GM23338 (cell line): ENCODE results near the gene CLASRP. TPM values are rescaled to one million over a fixed set of nuclear protein-coding genes. Genes with fewer than 3 reads are reported as not detected.

ENCODE experiments used
- ATAC-seq: fragments of 200-7000 bp; cut with Tn5 transposase; 3 replicates; pipeline ENCODE4 v1.9.1; 2020
- DNase-seq: peaks from one replicate; pipeline ENCODE4 v3.0.0-alpha.2; 2015; ENCODE audit warnings: low spot score
- H2AFZ ChIP-seq: fragments of 200-600 bp; sonication (generic); 2 replicates; pipeline ENCODE4 v1.8.0; 2016; ENCODE audit warnings: antibody characterized with exemption, mild to moderate bottlenecking, moderate library complexity
- H3F3A ChIP-seq: fragments of 200-600 bp; sonication (generic); replicated peaks from 2 replicates; pipeline ENCODE4 v1.8.0; 2017; ENCODE audit warnings: antibody characterized with exemption, mixed run types, low read depth
- H3K27ac ChIP-seq: fragments of 200-600 bp; sonication (generic); 2 replicates; pipeline ENCODE4 v1.6.1; 2016; ENCODE audit warnings: low read depth
- H3K27me3 ChIP-seq: fragments of 200-600 bp; sonication (generic); 2 replicates; pipeline ENCODE4 v1.8.0; 2016; ENCODE audit warnings: mild to moderate bottlenecking, mixed run types, moderate library complexity; ENCODE audit not compliant: insufficient read depth
- H3K36me3 ChIP-seq: fragments of 200-600 bp; sonication (generic); 2 replicates; pipeline ENCODE4 v1.8.0; 2016; ENCODE audit warnings: mild to moderate bottlenecking; ENCODE audit not compliant: insufficient read depth
- H3K4me1 ChIP-seq: fragments of 200-600 bp; sonication (generic); 2 replicates; pipeline ENCODE4 v1.8.0; 2016; ENCODE audit warnings: mild to moderate bottlenecking, moderate library complexity; ENCODE audit not compliant: insufficient read depth
- H3K4me2 ChIP-seq: fragments of 200-600 bp; sonication (generic); 2 replicates; pipeline ENCODE4 v1.7.1; 2017; ENCODE audit warnings: mixed run types
- H3K4me3 ChIP-seq: fragments of 200-600 bp; sonication (generic); 2 replicates; pipeline ENCODE4 v1.6.1; 2016; ENCODE audit warnings: mixed run types
- H3K79me2 ChIP-seq: fragments of 200-600 bp; sonication (generic); replicated peaks from 2 replicates; pipeline ENCODE4 v1.8.0; 2017; ENCODE audit warnings: mild to moderate bottlenecking; ENCODE audit not compliant: insufficient read depth
- H3K9me2 ChIP-seq: fragments of 200-600 bp; sonication (generic); 2 replicates; pipeline ENCODE4 v1.8.0; 2017; ENCODE audit not compliant: insufficient read depth
- H4K20me1 ChIP-seq: fragments of 200-600 bp; sonication (generic); replicated peaks from 2 replicates; pipeline ENCODE4 v1.8.0; 2017; ENCODE audit warnings: mild to moderate bottlenecking; ENCODE audit not compliant: insufficient read depth
- H3K27ac Mint-ChIP-seq: 2 replicates; pipeline ENCODE4 v1.8.0; 2020; ENCODE audit warnings: inconsistent platforms, mild to moderate bottlenecking, moderate library complexity, mixed read lengths
- H3K27me3 Mint-ChIP-seq: 3 replicates; pipeline ENCODE4 v1.8.0; 2022; ENCODE audit warnings: low read depth, mild to moderate bottlenecking, moderate library complexity, mixed read lengths, inconsistent platforms; ENCODE audit not compliant: insufficient read depth, poor library complexity
- H3K36me3 Mint-ChIP-seq: 3 replicates; pipeline ENCODE4 v1.8.0; 2021; ENCODE audit warnings: low read depth, mild to moderate bottlenecking, inconsistent platforms, moderate library complexity, mixed read lengths
- H3K4me1 Mint-ChIP-seq: 3 replicates; pipeline ENCODE4 v1.8.0; 2020; ENCODE audit warnings: mild to moderate bottlenecking, inconsistent platforms, mixed read lengths
- H3K4me3 Mint-ChIP-seq: 3 replicates; pipeline ENCODE4 v1.8.0; 2021; ENCODE audit warnings: moderate library complexity, mild to moderate bottlenecking, inconsistent platforms, mixed read lengths
- H3K9me3 Mint-ChIP-seq: 3 replicates; pipeline ENCODE4 v1.8.0; 2020; ENCODE audit warnings: moderate library complexity, mild to moderate bottlenecking, inconsistent platforms, mixed read lengths
- CREB1 ChIP-seq: fragments of 250-450 bp; sonication (Bioruptor Pico); IDR thresholded peaks from 2 replicates; pipeline ENCODE4 v1.5.0; 2020; ENCODE audit warnings: low read depth, mild to moderate bottlenecking, moderate library complexity
- CTCF ChIP-seq, 2 experiments: fragments of 200-600 bp in 1 of 2; sonication (generic) in 1 of 2; conservative IDR thresholded peaks; 2 replicates each; pipeline versions ENCODE4 v1.5.1 to v1.6.1; 2016 to 2017; ENCODE audit warnings: antibody characterized with exemption in 2 of 2, low read depth in 2 of 2, mild to moderate bottlenecking in 2 of 2, moderate library complexity in 1 of 2
- ETS1 ChIP-seq: IDR thresholded peaks from 2 replicates; pipeline ENCODE4 v1.6.1; 2016; ENCODE audit warnings: antibody characterized with exemption
- EZH2 ChIP-seq: fragments of 200-600 bp; sonication (generic); IDR thresholded peaks from one replicate; pipeline ENCODE4 v1.8.0; 2017; ENCODE audit warnings: antibody characterized with exemption, mild to moderate bottlenecking, low read depth; ENCODE audit not compliant: unreplicated experiment
- EZH2phosphoT487 ChIP-seq: fragments of 200-600 bp; sonication (generic); IDR thresholded peaks from one replicate; pipeline ENCODE4 v1.8.1; 2018; ENCODE audit warnings: antibody characterized with exemption; ENCODE audit not compliant: unreplicated experiment
- JUNB ChIP-seq: IDR thresholded peaks from one replicate; pipeline ENCODE4 v1.6.1; 2016; ENCODE audit warnings: antibody characterized with exemption; ENCODE audit not compliant: unreplicated experiment
- NANOG ChIP-seq: IDR thresholded peaks from 2 replicates; pipeline ENCODE4 v1.6.1; 2016; ENCODE audit warnings: antibody characterized with exemption, borderline replicate concordance
- POLR2AphosphoS5 ChIP-seq: IDR thresholded peaks from 2 replicates; pipeline ENCODE4 v1.6.1; 2016; ENCODE audit warnings: antibody characterized with exemption, low read depth
- REST ChIP-seq: IDR thresholded peaks from one replicate; pipeline ENCODE4 v1.6.1; 2018; ENCODE audit warnings: antibody characterized with exemption; ENCODE audit not compliant: unreplicated experiment
- STAT1 ChIP-seq: IDR thresholded peaks from one replicate; pipeline ENCODE4 v1.6.1; 2016; ENCODE audit warnings: antibody characterized with exemption; ENCODE audit not compliant: unreplicated experiment
- ZNF114 ChIP-seq: fragments of 250-450 bp; sonication (Bioruptor Pico); IDR thresholded peaks from 2 replicates; pipeline ENCODE4 v1.5.0; 2020; ENCODE audit warnings: mild to moderate bottlenecking, moderate library complexity
- ZNF331 ChIP-seq: fragments of 250-450 bp; sonication (Bioruptor Pico); IDR thresholded peaks from 2 replicates; pipeline ENCODE4 v1.5.0; 2020; ENCODE audit warnings: low read depth, mild to moderate bottlenecking, moderate library complexity
- ZNF462 ChIP-seq: fragments of 250-450 bp; sonication (Bioruptor Pico); IDR thresholded peaks from 2 replicates; pipeline ENCODE4 v1.5.0; 2020; ENCODE audit warnings: mild to moderate bottlenecking, moderate library complexity
- polyA plus RNA-seq: library from polyadenylated mRNA; unstranded; fragments of >200 nt; fragmentation: Nextera tagmentation; extraction: Ambion mirVana; gene quantifications from 2 replicates; pipeline ENCODE4 v1.2.1, GENCODE V29; 2016
- total RNA-seq: library from RNA; depleted of rRNA; stranded (reverse); fragments of >200 nt; shearing (Covaris generic); gene quantifications from 2 replicates; pipeline ENCODE4 v1.2.3, GENCODE V29; 2014

CLASRP gene
- total and polyA plus RNA-seq, 2 experiments from 2014 or later = 27.1 to 78.7 TPM

GRCh38 chr19:45117671-45118070 is 78.8 kb downstream of the CLASRP start:
- H3K27me3 ChIP-seq = no peaks in the 10 kb centered on the region
- no peaks in the 10 kb centered on the region; the same call in 2 of the 3 replicates for H3K36me3 Mint-ChIP-seq
- H3K4me1 Mint-ChIP-seq = peaks cover 14% of the 10 kb centered on the region
- TF ChIP-seq STAT1 (no peak), CREB1 (CRISPR knock-in tag) (no peak), CTCF (conservative IDR thresholded peaks at IDR 0.05; ENCODE audit: low read depth in 2 of 2) (no peak), ZNF114 (CRISPR knock-in tag) (no peak), POLR2AphosphoS5 (no peak), REST (no peak), EZH2 (no peak), EZH2phosphoT487 (no peak), ZNF331 (CRISPR knock-in tag) (no peak), ZNF462 (no peak), NANOG (no peak), ETS1 (no peak), JUNB (no peak)
- no peak overlapping the region for H3K4me2 ChIP-seq
- H3K27me3 Mint-ChIP-seq = peaks cover 15% of the 10 kb centered on the region
- ATAC-seq (no peak), DNase-seq (no peak)
- H3K4me3 Mint-ChIP-seq = no peak overlapping the region
- H3K9me3 Mint-ChIP-seq = no peaks in the 10 kb centered on the region
- H3K4me3 ChIP-seq = no peak overlapping the region
- H3K27ac ChIP-seq = no peak overlapping the region
- no peak overlapping the region for H3K27ac Mint-ChIP-seq
- no peak overlapping the region for H2AFZ ChIP-seq
- no peaks in the 10 kb centered on the region for H3K9me2 ChIP-seq
- peaks cover 81% of the 10 kb centered on the region for H3K79me2 ChIP-seq
- no peaks in the 10 kb centered on the region for H3F3A ChIP-seq
- no peaks in the 10 kb centered on the region; the same call in 1 of the 2 replicates for H3K4me1 ChIP-seq
- H3K36me3 ChIP-seq = no peaks in the 10 kb centered on the region
- H4K20me1 ChIP-seq = peaks cover 44% of the 10 kb centered on the region
